WERI-Rb-1 (cell line): ENCODE measurements around the gene SEMA5A.

ENCODE experiments used
- DNase-seq: peaks from one replicate; pipeline ENCODE4 v3.0.0-alpha.2; 2020
- H3K27ac ChIP-seq: fragments of 250-450 bp; sonication (Bioruptor Pico); 2 replicates; pipeline ENCODE4 v1.5.1; 2020; ENCODE audit warnings: mild to moderate bottlenecking, moderate library complexity
- H3K27me3 ChIP-seq: fragments of 250-450 bp; sonication (Bioruptor Pico); 2 replicates; pipeline ENCODE4 v1.5.1; 2021; ENCODE audit warnings: mild to moderate bottlenecking, low read depth, moderate library complexity; ENCODE audit not compliant: insufficient read depth, severe bottlenecking
- H3K36me3 ChIP-seq: fragments of 250-450 bp; sonication (Bioruptor Pico); 2 replicates; pipeline ENCODE4 v1.5.1; 2020; ENCODE audit warnings: mild to moderate bottlenecking, moderate library complexity
- H3K4me3 ChIP-seq: 2 replicates; pipeline ENCODE4 v1.5.1; 2011; ENCODE audit warnings: low read depth, mild to moderate bottlenecking, control low read depth, low read length
- H3K9me3 ChIP-seq: fragments of 250-450 bp; sonication (Bioruptor Pico); 2 replicates; pipeline ENCODE4 v1.5.1; 2021; ENCODE audit warnings: mild to moderate bottlenecking, moderate library complexity; ENCODE audit not compliant: severe bottlenecking
- TF ChIP-seq, protein P1 (sequence below): IDR thresholded peaks from 2 replicates; pipeline ENCODE4 v1.5.1; 2011; ENCODE audit warnings: low read depth, mild to moderate bottlenecking, control low read depth, inconsistent platforms, low read length

SEMA5A gene

DNA sequence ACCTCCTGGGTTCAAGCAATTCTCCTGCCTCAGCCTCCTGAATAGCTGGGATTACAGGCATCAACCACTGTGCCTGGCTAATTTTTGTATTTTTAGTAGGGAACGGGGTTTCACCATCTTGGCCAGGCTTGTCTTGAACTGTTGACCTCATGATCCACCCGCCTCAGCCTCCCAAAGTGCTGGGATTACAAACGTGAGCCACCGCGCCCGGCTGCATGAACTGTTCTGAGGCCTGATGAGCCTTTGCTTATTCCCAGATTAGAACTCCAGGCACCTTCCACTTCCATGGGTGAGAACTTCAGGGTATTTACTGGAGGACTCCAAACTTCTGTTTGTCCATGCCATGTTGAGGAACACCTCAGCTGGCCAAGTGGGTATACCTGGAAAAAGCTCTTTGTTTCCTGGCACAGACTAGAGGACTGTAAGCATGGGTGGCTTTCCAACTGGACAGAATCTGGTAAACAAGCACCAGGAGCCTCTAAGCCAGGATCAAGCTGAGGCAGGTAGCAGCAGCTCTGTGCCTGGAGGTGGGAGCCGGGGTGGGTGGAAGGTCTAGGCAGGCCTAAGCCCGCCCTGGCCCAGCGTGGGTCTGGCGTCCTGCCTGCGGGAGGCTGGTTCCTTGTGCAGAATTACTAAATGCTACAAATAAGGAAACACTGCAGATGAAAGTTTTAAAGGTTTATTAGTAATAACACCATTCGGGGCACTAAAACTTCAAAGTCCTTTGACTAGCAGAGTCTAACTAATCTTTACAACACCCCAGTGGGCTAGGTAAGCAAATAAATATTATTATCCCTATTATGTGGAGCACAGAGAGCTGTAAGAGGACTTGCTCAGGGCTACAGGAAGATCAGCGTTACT lies 78.4 kb downstream of the SEMA5A start:
- no peaks in the 10 kb centered on the region for H3K27me3 ChIP-seq
- no peaks in the 10 kb centered on the region for H3K36me3 ChIP-seq
- no peak for DNase-seq
- TF ChIP-seq, protein P1, sequence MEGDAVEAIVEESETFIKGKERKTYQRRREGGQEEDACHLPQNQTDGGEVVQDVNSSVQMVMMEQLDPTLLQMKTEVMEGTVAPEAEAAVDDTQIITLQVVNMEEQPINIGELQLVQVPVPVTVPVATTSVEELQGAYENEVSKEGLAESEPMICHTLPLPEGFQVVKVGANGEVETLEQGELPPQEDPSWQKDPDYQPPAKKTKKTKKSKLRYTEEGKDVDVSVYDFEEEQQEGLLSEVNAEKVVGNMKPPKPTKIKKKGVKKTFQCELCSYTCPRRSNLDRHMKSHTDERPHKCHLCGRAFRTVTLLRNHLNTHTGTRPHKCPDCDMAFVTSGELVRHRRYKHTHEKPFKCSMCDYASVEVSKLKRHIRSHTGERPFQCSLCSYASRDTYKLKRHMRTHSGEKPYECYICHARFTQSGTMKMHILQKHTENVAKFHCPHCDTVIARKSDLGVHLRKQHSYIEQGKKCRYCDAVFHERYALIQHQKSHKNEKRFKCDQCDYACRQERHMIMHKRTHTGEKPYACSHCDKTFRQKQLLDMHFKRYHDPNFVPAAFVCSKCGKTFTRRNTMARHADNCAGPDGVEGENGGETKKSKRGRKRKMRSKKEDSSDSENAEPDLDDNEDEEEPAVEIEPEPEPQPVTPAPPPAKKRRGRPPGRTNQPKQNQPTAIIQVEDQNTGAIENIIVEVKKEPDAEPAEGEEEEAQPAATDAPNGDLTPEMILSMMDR = no peak
- H3K27ac ChIP-seq = no peak overlapping the region
- no peaks in the 10 kb centered on the region for H3K9me3 ChIP-seq
- no peak overlapping the region for H3K4me3 ChIP-seq

DNA sequence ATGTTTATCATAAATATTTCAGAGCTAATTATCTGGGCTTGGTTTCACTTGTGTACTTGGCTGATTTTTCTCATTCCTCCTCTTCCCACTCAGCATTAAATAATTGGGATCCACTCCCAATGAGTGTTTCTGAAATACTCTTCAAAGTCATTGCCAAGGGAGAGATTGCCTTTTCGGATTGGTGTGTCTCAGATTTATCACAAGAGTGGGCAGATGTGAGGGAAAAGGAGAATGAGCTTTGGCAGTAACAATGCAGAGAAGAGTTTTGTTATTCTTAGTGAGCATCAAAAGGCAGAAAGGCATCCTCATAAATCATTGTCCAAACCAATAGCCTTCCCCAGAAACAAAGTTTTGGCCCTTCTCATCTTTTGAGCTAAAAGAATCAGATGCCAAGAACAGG lies 79.2 kb downstream of the SEMA5A start:
- H3K27me3 ChIP-seq = no peaks in the 10 kb centered on the region
- no peaks in the 10 kb centered on the region for H3K9me3 ChIP-seq
- H3K27ac ChIP-seq = no peak overlapping the region
- H3K4me3 ChIP-seq = no peak overlapping the region
- no peak for DNase-seq
- TF ChIP-seq, protein P1 = no peak
- no peaks in the 10 kb centered on the region for H3K36me3 ChIP-seq

DNA sequence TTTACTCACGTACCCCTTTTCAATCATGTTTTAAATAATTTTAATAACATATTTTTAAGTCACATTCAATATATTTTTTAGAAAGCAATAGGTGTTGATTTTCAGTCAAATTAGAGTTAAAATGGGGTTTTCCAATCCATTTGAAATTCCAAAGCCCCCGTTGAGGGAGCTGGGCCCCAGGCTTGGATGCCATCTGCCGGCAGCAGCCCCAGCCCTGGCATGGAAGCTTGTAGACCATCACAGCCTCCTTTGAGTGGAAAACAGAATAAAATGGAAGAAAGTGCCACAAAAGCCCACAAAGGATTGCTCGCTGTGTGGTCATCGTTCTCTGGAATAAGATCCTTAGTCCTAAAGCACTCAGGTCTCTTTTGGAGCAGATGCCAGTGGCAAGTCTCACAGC lies 81.4 kb downstream of the SEMA5A start:
- DNase-seq = no peak
- H3K27ac ChIP-seq = no peak overlapping the region
- TF ChIP-seq, protein P1 = no peak

DNA sequence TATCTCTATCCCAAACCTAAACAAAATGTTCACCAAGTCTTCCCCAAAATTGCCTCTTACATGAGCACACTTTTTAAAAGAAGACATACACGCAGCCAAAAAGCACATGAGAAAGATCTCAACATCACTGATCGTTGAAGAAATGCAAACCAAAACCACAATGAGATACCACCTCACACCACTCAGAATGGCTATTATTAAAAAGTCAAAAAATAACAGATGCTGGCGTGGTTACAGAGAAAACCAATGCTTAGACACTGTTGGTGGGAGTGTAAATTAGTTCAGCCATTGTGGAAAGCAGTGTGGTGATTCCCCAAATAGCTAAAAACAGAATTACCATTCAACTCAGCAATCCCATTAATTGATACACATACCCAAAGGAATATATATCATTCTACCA lies 83.8 kb downstream of the SEMA5A start:
- Histone ChIP-seq H3K27ac (no peak overlapping the region), H3K9me3 (no peaks in the 10 kb centered on the region), H3K4me3 (no peak overlapping the region), H3K27me3 (no peaks in the 10 kb centered on the region), H3K36me3 (no peaks in the 10 kb centered on the region)
- no peak for DNase-seq
- TF ChIP-seq, protein P1 = no peak

More for the DNA sequence above, 81.4 kb downstream of the SEMA5A start:
- Histone ChIP-seq H3K36me3 (no peaks in the 10 kb centered on the region), H3K9me3 (no peaks in the 10 kb centered on the region), H3K4me3 (no peak overlapping the region), H3K27me3 (no peaks in the 10 kb centered on the region)

DNA sequence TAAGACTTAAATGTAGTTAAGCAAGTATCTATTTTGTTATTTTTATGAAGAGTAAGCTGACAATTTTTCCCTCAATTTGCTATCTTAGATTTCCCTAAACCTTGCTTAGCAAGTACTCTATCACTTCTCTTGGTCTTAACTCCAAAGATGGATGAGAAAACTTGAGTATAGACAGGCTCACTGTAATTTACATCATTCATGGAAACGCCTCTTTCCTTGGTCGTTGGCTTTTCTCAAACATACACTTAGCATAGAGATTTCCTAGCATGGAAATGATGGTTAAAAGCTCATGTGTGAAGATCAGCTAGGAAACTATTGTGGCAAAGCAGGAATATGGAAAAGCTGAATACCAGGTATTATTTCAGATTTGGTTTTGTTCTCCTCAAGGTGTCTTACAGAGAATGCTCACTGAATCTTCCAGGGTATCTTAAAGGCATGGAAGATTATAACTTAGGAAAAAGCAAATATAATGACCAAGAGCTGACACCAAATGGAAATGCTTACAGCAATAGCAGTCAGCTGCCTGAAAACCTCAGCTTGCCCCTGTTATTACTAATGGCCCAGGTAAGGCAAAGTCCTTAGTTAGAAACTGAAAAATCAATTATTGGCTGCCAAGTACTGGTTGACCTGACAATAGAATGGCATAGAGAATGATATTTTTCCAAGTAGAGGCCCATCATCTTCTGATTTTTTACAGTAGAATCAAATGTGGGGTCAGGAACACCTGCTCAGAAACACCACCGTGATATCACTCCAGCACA lies 84.8 kb downstream of the SEMA5A start:
- Histone ChIP-seq H3K27ac (no peak overlapping the region), H3K27me3 (no peaks in the 10 kb centered on the region), H3K4me3 (no peak overlapping the region), H3K9me3 (no peaks in the 10 kb centered on the region), H3K36me3 (no peaks in the 10 kb centered on the region)
- DNase-seq = no peak
- TF ChIP-seq, protein P1 = no peak
